ENCODE results near the gene PWWP2B. TPM values are rescaled to one million over a fixed set of nuclear protein-coding genes. Genes with fewer than 3 reads are reported as not detected.

PWWP2B gene
- total RNA-seq, 1 experiment from 2014 or later = 10.0 TPM

DNA sequence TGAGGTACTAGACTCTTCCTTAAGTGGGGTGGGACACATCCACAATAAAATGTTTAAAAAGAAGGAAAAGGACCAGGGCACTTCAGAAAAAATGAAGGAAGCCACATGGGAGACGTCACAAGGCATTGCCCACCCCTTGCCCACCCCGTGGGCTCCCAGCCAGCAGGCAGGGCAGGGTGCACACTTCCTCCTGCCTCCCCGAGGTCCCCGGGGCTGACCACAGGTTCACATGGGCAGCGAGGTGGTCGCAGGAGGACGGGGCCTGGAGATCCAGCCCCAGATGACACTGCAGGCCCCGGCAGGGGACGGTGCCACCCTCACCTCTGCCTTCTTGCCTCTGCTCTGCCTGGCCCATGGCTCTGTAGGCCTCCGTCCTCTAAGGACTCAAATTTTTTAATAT is 45.6 kb downstream of the PWWP2B start:
- Mint-ChIP-seq H3K4me3 (ENCODE audit: unreplicated experiment) (no peak overlapping the region), H3K27ac (ENCODE audit: low read depth, unreplicated experiment) (no peak overlapping the region), H3K27me3 (ENCODE audit: insufficient read depth, unreplicated experiment) (no peaks in the 10 kb centered on the region), H3K9me3 (ENCODE audit: unreplicated experiment) (no peaks in the 10 kb centered on the region), H3K4me1 (ENCODE audit: insufficient read depth, unreplicated experiment) (peaks cover 18% of the 10 kb centered on the region), H3K36me3 (ENCODE audit: insufficient read depth, unreplicated experiment) (peaks cover 5% of the 10 kb centered on the region)
- POLR2A ChIA-PET = no interaction called here
- no peak for DNase-seq (ENCODE audit: unreplicated experiment)
- intact Hi-C loops (cut with micrococcal nuclease) = no loop called here
- TF ChIP-seq, protein P1, sequence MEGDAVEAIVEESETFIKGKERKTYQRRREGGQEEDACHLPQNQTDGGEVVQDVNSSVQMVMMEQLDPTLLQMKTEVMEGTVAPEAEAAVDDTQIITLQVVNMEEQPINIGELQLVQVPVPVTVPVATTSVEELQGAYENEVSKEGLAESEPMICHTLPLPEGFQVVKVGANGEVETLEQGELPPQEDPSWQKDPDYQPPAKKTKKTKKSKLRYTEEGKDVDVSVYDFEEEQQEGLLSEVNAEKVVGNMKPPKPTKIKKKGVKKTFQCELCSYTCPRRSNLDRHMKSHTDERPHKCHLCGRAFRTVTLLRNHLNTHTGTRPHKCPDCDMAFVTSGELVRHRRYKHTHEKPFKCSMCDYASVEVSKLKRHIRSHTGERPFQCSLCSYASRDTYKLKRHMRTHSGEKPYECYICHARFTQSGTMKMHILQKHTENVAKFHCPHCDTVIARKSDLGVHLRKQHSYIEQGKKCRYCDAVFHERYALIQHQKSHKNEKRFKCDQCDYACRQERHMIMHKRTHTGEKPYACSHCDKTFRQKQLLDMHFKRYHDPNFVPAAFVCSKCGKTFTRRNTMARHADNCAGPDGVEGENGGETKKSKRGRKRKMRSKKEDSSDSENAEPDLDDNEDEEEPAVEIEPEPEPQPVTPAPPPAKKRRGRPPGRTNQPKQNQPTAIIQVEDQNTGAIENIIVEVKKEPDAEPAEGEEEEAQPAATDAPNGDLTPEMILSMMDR (IDR thresholded peaks at IDR 0.05; ENCODE audit: unreplicated experiment) = no peak
- no TSS peak for BruUV-seq (replicated peaks)
- CTCF ChIA-PET = interaction anchor here (1.7 kb wide), 1 partner anchor 62 kb away, joined by 4 read pairs; no protein-coding TSS in a partner anchor

DNA sequence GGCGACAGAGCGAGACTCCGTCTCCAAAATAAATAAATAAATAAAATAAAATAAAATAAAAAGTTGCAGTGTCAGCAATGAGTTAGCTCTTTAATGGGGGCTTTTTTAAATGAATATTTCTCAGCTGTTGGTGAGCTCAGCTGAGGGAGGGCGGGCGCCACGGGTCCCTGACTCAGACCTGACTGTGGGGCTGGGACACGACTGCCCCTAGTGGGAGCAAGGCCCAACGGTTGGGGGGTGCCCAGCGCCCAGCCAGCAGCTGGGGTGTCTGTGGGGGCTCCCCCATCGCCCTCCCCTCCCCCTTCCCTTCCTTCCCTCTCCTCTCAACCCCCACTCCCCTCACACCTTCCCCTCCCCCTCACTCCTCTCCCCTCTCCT is 46.6 kb downstream of the PWWP2B start:
- TF ChIP-seq, protein P1 (IDR thresholded peaks at IDR 0.05; ENCODE audit: unreplicated experiment) = peak; percentile 40
- H3K9me3 Mint-ChIP-seq (ENCODE audit: unreplicated experiment) = no peaks in the 10 kb centered on the region
- intact Hi-C loops (cut with micrococcal nuclease) = no loop called here
- no peaks in the 10 kb centered on the region for H3K27me3 Mint-ChIP-seq (ENCODE audit: insufficient read depth, unreplicated experiment)
- H3K4me3 Mint-ChIP-seq (ENCODE audit: unreplicated experiment) = no peak overlapping the region
- no peak overlapping the region for H3K27ac Mint-ChIP-seq (ENCODE audit: low read depth, unreplicated experiment)
- DNase-seq (ENCODE audit: unreplicated experiment) = peak; percentile 27
- peaks cover 26% of the 10 kb centered on the region for H3K4me1 Mint-ChIP-seq (ENCODE audit: insufficient read depth, unreplicated experiment)
- ChIA-PET CTCF (interaction anchor here (0.6 to 1.7 kb wide), 4 partner anchors 12 to 63 kb away, joined by 3 to 4 read pairs (median 4); no protein-coding TSS in a partner anchor), POLR2A (no interaction called here)
- H3K36me3 Mint-ChIP-seq (ENCODE audit: insufficient read depth, unreplicated experiment) = peaks cover 5% of the 10 kb centered on the region
- BruUV-seq (replicated peaks) = no TSS peak

DNA sequence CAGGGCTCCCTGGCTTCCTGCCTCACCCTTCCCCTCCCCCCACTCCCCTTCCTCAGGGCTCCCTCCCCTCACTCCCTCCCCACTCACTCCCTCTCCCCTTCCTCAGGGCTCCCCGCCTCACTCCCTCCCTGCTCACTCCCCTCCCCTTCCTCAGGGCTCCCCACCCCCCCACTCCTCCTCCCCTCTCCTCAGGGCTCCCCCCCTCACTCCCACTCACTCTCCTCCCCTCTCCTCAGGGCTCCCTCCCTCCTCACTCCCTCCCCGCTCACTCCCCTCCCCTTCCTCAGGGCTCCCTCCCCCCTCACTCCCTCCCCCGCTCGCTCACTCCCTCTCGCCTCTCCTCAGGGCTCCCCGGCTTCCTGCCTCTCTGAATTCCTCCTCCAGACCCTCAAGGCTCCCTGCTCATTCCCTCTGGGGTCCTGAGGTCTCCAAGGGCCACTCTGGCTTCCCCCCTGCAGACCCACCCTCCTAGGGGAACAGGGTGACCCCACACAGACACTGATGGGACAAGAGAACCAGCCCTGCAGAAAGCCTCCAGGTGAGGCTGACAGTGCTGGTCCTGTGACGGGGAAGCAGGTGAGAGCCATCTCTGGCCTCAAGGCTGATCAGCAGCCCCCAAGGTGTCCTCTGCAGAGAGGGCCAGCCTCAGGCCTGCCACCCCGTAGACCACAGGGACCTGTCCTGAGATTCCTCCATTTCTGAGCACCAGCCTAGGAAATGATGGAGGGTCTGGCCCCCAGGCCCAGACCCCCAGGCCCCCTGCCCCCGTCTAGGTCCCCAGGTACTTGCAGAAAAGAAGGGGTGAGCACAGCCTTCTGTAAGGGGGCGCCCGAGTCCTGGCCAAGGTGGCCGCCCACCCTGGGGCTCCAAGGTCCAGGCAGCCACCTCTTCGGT is 47.2 kb downstream of the PWWP2B start:
- Mint-ChIP-seq H3K4me1 (ENCODE audit: insufficient read depth, unreplicated experiment) (peaks cover 26% of the 10 kb centered on the region), H3K4me3 (ENCODE audit: unreplicated experiment) (no peak overlapping the region), H3K9me3 (ENCODE audit: unreplicated experiment) (no peaks in the 10 kb centered on the region), H3K36me3 (ENCODE audit: insufficient read depth, unreplicated experiment) (peaks cover 5% of the 10 kb centered on the region), H3K27ac (ENCODE audit: low read depth, unreplicated experiment) (no peak overlapping the region), H3K27me3 (ENCODE audit: insufficient read depth, unreplicated experiment) (no peaks in the 10 kb centered on the region)
- TF ChIP-seq, protein P1 (IDR thresholded peaks at IDR 0.05; ENCODE audit: unreplicated experiment) = no peak
- ChIA-PET CTCF (interaction anchor here (0.6 to 3.7 kb wide), 6 partner anchors 13 to 63 kb away, joined by 3 to 26 read pairs (median 4); no protein-coding TSS in a partner anchor), POLR2A (interaction anchor here (0.9 to 1.0 kb wide), 2 partner anchors 26 to 47 kb away, joined by 3 read pairs; partner anchors contain the start of gene PWWP2B)
- intact Hi-C loops (cut with micrococcal nuclease) = no loop called here
- DNase-seq (ENCODE audit: unreplicated experiment) = no peak
- no TSS peak for BruUV-seq (replicated peaks)

DNA sequence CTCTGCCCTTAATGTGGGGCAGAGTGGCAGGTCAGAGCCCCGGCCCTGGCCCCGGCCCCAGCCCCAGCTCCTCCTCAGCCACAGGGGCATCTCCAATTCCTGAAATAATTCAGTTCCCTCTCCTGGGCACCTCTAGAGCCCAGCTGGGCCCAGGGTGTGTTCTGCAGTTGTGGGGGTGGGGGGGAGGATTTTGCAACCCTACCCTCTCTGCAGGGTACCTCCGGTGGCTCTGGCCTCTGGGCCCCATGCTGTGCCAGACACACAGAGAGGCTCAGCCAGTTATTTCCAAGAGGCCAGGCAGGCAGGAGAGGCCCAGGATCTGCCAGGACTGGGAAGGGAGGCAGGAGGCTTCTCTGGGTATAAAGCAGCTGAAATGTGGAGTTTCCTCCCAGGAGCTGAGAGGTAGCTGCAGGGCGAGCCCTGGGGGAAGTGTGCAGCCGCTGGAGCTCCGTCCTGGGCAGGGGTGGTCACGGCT is 47.9 kb downstream of the PWWP2B start:
- no peaks in the 10 kb centered on the region for H3K36me3 Mint-ChIP-seq (ENCODE audit: insufficient read depth, unreplicated experiment)
- peaks cover 26% of the 10 kb centered on the region for H3K4me1 Mint-ChIP-seq (ENCODE audit: insufficient read depth, unreplicated experiment)
- TF ChIP-seq, protein P1 (IDR thresholded peaks at IDR 0.05; ENCODE audit: unreplicated experiment) = no peak
- DNase-seq (ENCODE audit: unreplicated experiment) = peak; percentile 78
- no peaks in the 10 kb centered on the region for H3K27me3 Mint-ChIP-seq (ENCODE audit: insufficient read depth, unreplicated experiment)
- no peak overlapping the region for H3K4me3 Mint-ChIP-seq (ENCODE audit: unreplicated experiment)
- intact Hi-C loops (cut with micrococcal nuclease) = no loop called here
- POLR2A ChIA-PET = interaction anchor here (0.9 to 1.0 kb wide), 2 partner anchors 26 to 48 kb away, joined by 3 read pairs; partner anchors contain the start of gene PWWP2B
- BruUV-seq (replicated peaks) = no TSS peak
- CTCF ChIA-PET = interaction anchor here (0.5 to 3.7 kb wide), 7 partner anchors 8 to 131 kb away, joined by 3 to 26 read pairs (median 3); no protein-coding TSS in a partner anchor
- no peak overlapping the region for H3K27ac Mint-ChIP-seq (ENCODE audit: low read depth, unreplicated experiment)
- H3K9me3 Mint-ChIP-seq (ENCODE audit: unreplicated experiment) = no peaks in the 10 kb centered on the region

All from MCF 10A (cell line).